Loucy (cell line): ENCODE data around the gene AIF1.
A peak's percentile ranks its signal among the peaks of the same experiment; 100 is the strongest.

Experiments
- H2AFZ ChIP-seq: fragments of 200-600 bp; sonication (generic); 2 replicates; pipeline ENCODE4 v1.6.0; 2016; ENCODE audit warnings: antibody characterized with exemption, mild to moderate bottlenecking, low read length, moderate library complexity
- H3F3A ChIP-seq: fragments of 200-600 bp; 2 replicates; pipeline ENCODE4 v1.6.0; 2016; ENCODE audit warnings: antibody characterized with exemption, low read depth, mild to moderate bottlenecking
- H3K27me3 ChIP-seq: fragments of 200-600 bp; sonication (generic); 2 replicates; pipeline ENCODE4 v1.6.1; 2014; ENCODE audit warnings: low read length, mild to moderate bottlenecking; ENCODE audit not compliant: insufficient read depth, poor library complexity, severe bottlenecking
- H3K36me3 ChIP-seq: fragments of 200-600 bp; sonication (generic); 2 replicates; pipeline ENCODE4 v1.6.1; 2016; ENCODE audit warnings: low read length; ENCODE audit not compliant: insufficient read depth
- H3K4me1 ChIP-seq: fragments of 200-600 bp; sonication (generic); 2 replicates; pipeline ENCODE4 v1.5.1; 2014; ENCODE audit warnings: low read length, mild to moderate bottlenecking; ENCODE audit not compliant: insufficient read depth, poor library complexity, severe bottlenecking
- H3K4me2 ChIP-seq: fragments of 200-600 bp; sonication (generic); 2 replicates; pipeline ENCODE4 v1.6.0; 2014; ENCODE audit warnings: antibody characterized with exemption, low read length, low read depth, mild to moderate bottlenecking; ENCODE audit not compliant: poor library complexity, severe bottlenecking
- H3K4me3 ChIP-seq: fragments of 200-600 bp; sonication (generic); 2 replicates; pipeline ENCODE4 v1.5.1; 2014; ENCODE audit warnings: low read length, mild to moderate bottlenecking, mixed read lengths; ENCODE audit not compliant: poor library complexity, severe bottlenecking
- H3K79me2 ChIP-seq: fragments of 200-600 bp; sonication (generic); 2 replicates; pipeline ENCODE4 v1.6.1; 2014; ENCODE audit warnings: low read length; ENCODE audit not compliant: insufficient read depth
- H3K9ac ChIP-seq: fragments of 200-600 bp; sonication (generic); 2 replicates; pipeline ENCODE4 v1.6.0; 2014; ENCODE audit warnings: mild to moderate bottlenecking, low read depth, low read length, moderate library complexity; ENCODE audit not compliant: poor library complexity, severe bottlenecking
- H3K9me2 ChIP-seq: fragments of 200-600 bp; sonication (generic); replicated peaks from 2 replicates; pipeline ENCODE4 v1.6.1; 2016; ENCODE audit warnings: low read depth, low read length, mixed read lengths
- H3K9me3 ChIP-seq: fragments of 200-600 bp; sonication (generic); 2 replicates; pipeline ENCODE4 v1.6.1; 2014; ENCODE audit warnings: mild to moderate bottlenecking, antibody characterized with exemption, low read length, low read depth; ENCODE audit not compliant: insufficient read depth
- H4K20me1 ChIP-seq: fragments of 200-600 bp; sonication (generic); 2 replicates; pipeline ENCODE4 v1.6.0; 2014; ENCODE audit warnings: antibody characterized with exemption, low read length, mild to moderate bottlenecking; ENCODE audit not compliant: insufficient read depth, poor library complexity, severe bottlenecking
- EZH2phosphoT487 ChIP-seq: fragments of 200-600 bp; IDR thresholded peaks from 2 replicates; pipeline ENCODE4 v1.6.1; 2018; ENCODE audit warnings: antibody characterized with exemption, mild to moderate bottlenecking, moderate library complexity, borderline replicate concordance
- TF ChIP-seq, protein P1 (sequence below): fragments of 200-600 bp; sonication (generic); conservative IDR thresholded peaks from 2 replicates; pipeline ENCODE4 v1.5.1; 2014; ENCODE audit warnings: mild to moderate bottlenecking, antibody characterized with exemption, low read length

AIF1 gene

GRCh38 chr6:31652925-31653724 lies 38.1 kb downstream of the AIF1 start:
- Histone ChIP-seq H3K9me3 (no peaks in the 10 kb centered on the region), H3K36me3 (peaks cover 19% of the 10 kb centered on the region; the same call in 1 of the 2 replicates), H3K9me2 (no peaks in the 10 kb centered on the region), H3K4me2 (peak overlapping the region; percentile 85), H3K27me3 (no peaks in the 10 kb centered on the region), H3F3A (0 out of 2 replicates have a peak, but pooled peaks cover 7% of the 10 kb centered on the region), H2AFZ (peak overlapping the region; percentile 82; the same call in 1 of the 2 replicates), H4K20me1 (peaks cover 36% of the 10 kb centered on the region), H3K4me1 (peaks cover 28% of the 10 kb centered on the region), H3K4me3 (peak overlapping the region; percentile 81), H3K9ac (peak overlapping the region; percentile 88), H3K79me2 (peaks cover 51% of the 10 kb centered on the region)
- TF ChIP-seq EZH2phosphoT487 = no peak
- TF ChIP-seq, protein P1, sequence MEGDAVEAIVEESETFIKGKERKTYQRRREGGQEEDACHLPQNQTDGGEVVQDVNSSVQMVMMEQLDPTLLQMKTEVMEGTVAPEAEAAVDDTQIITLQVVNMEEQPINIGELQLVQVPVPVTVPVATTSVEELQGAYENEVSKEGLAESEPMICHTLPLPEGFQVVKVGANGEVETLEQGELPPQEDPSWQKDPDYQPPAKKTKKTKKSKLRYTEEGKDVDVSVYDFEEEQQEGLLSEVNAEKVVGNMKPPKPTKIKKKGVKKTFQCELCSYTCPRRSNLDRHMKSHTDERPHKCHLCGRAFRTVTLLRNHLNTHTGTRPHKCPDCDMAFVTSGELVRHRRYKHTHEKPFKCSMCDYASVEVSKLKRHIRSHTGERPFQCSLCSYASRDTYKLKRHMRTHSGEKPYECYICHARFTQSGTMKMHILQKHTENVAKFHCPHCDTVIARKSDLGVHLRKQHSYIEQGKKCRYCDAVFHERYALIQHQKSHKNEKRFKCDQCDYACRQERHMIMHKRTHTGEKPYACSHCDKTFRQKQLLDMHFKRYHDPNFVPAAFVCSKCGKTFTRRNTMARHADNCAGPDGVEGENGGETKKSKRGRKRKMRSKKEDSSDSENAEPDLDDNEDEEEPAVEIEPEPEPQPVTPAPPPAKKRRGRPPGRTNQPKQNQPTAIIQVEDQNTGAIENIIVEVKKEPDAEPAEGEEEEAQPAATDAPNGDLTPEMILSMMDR = peak; percentile 28; the same call in 1 of the 2 replicates

DNA sequence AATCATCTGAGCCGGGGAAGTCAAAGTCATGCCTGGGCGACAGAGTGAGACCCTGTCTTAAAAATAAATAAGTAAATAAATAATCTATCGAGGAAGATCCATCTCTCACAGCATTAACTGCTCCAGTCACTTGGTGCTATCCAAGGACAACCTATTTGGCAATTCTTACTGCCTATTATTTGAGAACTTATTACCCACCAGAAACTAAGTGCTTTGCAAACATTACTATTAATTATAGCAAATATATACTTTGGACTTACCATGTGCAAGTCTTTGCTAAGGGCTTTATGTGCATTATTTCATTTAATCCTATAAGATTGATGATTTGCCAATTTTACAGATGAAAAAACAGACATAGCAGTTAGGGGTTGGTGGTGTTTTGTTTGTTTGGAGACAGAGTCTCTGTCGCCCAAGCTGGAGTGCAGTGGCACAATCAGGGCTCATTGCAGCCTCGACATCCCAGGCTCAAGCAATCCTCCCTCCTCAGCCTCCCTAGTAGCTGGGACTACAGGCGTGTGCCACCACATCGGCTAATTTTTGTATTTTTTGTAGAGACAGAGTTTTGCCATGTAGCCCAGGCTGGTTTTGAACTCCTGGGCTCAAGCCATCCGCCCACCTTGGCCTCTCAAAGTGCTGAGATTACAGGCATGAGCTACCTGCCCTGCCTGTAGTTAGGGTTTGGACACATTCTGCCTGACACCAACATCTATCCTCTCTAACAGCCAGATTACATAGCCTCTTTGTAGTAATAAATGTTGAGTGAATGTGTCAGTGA lies 39.7 kb downstream of the AIF1 start:
- H4K20me1 ChIP-seq = peaks cover 30% of the 10 kb centered on the region
- H3K4me1 ChIP-seq = peaks cover 42% of the 10 kb centered on the region
- no peak for TF ChIP-seq EZH2phosphoT487
- TF ChIP-seq, protein P1 = no peak
- H3K79me2 ChIP-seq = peaks cover 51% of the 10 kb centered on the region
- no peak overlapping the region for H3K4me2 ChIP-seq
- 0 out of 2 replicates have a peak, but pooled peaks cover 5% of the 10 kb centered on the region for H3K36me3 ChIP-seq
- no peak overlapping the region for H3K9ac ChIP-seq
- no peak overlapping the region for H2AFZ ChIP-seq
- H3K27me3 ChIP-seq = no peaks in the 10 kb centered on the region
- H3K9me3 ChIP-seq = no peaks in the 10 kb centered on the region
- H3F3A ChIP-seq = 0 out of 2 replicates have a peak, but pooled peaks cover 7% of the 10 kb centered on the region
- H3K9me2 ChIP-seq = no peaks in the 10 kb centered on the region
- no peak overlapping the region for H3K4me3 ChIP-seq

DNA sequence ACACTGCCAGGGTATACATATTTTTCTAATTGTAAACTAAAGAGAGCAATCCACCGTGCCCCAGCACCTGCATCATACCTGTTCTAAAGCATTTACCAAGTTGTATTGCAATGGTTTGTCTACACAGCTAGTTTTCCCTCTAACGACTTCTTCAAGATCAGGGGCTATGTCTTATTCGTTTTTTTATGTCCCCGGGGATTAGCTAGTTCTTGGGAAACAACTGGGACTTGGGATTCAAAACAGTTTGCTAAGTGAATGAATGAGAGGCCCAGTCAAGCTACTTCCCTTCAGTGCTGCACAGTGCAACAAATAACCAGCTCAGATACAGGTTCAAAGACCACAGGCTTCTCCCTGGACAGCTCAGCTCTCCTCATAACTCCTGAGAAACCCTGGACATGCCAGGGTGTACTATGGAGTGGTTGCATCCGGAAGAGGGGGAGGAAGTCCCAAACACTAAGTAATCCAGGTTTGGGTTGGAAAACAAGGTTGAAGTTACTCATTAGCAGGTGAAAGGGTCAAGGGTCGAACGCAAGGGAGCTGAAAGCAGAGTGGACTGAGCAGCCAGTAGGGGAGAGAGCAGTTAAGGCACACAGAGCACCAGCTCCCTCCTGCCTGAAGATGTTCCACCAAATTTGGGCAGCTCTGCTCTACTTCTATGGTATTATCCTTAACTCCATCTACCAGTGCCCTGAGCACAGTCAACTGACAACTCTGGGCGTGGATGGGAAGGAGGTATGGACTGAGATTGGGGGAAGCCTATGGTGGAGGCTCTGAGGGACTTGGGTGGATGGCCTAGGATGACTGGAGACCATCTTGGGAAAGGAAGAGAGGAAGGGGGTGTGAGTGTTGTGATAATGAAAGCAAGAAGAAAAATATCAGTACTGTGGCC lies 40.6 kb downstream of the AIF1 start, which contains the start of gene APOM:
Gene APOM (plus strand): TSS at position 546 of the 889 bp plus-strand sequence. CDS start 73 bp downstream, at position 619.
- Histone ChIP-seq H3K4me3 (no peak within 1 kb of the TSS), H3K9me3 (no peaks in the 10 kb centered on the region), H4K20me1 (peaks cover 23% of the 10 kb centered on the region), H3K4me2 (no peak within 1 kb of the TSS), H2AFZ (no peak within 1 kb of the TSS), H3K36me3 (no peaks in the 10 kb centered on the region), H3K27me3 (no peaks in the 10 kb centered on the region), H3K79me2 (peaks cover 50% of the 10 kb centered on the region), H3K4me1 (peaks cover 48% of the 10 kb centered on the region), H3K9me2 (no peaks in the 10 kb centered on the region), H3F3A (0 out of 2 replicates have a peak, but pooled peaks cover 7% of the 10 kb centered on the region), H3K9ac (no peak within 1 kb of the TSS)
- TF ChIP-seq EZH2phosphoT487 = no peak
- TF ChIP-seq, protein P1 = no peak
